Suppressor macrophage (primary cell): Measurements from ENCODE around the gene VASN.
"Not testable (repeated sequence)": the region's sequence is repeated elsewhere in the genome, so short reads cannot be mapped to it uniquely, and the experiment has no call there.

Source experiments
- DNase-seq, 4 experiments: peaks; one replicate each; pipeline ENCODE4 v3.0.0-alpha.2; 2020 to 2022

VASN gene

DNA sequence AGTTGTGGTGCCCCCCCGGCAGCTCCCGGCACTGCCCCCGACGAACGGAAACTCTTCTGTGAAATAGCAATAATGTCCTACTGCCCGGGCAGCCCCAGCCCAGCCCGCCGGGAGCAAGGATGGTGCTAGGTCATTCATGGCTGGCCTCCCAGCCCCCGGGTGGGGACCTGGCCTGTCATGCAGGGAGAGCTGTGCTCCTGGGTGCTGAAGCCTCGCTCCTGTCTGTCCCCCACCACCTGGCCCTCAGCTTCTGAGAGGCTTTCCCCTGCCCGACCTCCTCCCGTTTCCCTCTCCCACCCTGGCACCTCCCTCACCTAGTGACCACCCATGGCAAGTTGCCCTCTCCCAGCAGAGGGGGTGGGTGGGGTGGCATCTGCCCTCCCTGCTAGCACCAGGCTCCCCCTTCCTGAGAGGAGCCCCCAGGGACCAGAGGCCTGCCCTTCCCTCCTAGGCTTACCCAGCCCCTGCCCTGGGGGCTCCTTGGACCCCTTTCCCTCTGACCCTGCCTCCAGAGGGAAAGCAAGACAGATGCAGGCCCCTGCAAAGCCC is 34.0 kb upstream of the VASN start:
- DNase-seq: no peak

- no peak for DNase-seq
Measured at GRCh38 chr16:4338125-4338582, 33.5 kb upstream of the VASN start.

DNA sequence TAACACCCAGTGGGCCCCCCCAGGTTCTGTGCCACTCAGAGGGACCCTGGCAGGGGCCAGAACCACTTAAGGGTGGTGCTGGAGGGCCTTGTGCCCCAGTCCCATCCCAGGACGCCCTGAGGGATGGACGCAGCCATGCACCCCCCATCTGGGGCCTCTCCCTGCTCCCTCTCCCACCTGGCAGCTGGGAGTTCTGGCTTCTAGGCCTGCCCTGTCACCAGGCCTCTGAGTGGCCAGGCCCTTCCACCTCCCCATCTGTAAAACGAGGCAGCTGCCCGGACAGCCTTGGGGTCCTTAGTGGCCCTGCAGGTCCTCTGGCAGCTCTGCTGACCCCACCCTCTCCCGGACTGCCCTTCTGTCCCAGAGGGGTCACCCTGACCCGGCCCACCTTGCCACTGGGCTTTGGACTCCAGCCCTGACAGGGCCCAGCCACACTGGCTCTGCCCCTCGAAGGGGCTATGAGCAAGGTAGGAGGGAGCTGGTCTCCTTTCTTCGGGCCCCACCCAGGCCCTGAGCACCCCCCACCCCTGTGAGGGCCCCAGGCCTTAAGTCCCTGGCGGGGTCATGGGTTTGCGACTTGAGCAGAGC is 32.8 kb upstream of the VASN start:
- DNase-seq: no peak

- DNase-seq: no peak
Measured at GRCh38 chr16:4339455-4339854, 32.2 kb upstream of the VASN start.

GRCh38 chr16:4339909-4340308 is 31.7 kb upstream of the VASN start:
- DNase-seq: no peak

GRCh38 chr16:4340443-4340842 is 31.2 kb upstream of the VASN start:
- no peak for DNase-seq

DNA sequence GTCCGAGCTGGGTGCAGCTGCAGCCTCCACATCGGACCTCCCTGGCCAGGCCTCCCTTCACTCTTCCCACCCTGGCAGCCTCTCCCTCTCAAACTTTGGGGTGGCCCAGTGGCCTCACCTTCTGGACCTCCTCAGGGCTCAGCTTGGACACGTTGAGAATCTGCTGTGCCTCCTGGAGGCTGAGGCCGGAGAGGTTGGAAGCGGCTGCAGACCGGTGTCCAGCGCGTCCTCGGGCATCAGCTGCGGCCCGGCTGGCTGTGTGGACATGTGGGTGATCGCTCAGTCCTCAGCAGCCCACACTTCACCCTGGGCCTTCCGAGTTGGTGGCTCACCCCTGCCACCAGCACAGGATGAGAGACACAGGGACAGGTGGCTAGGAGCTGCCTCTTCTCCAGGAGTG is 30.4 kb upstream of the VASN start:
- DNase-seq: no peak

DNA sequence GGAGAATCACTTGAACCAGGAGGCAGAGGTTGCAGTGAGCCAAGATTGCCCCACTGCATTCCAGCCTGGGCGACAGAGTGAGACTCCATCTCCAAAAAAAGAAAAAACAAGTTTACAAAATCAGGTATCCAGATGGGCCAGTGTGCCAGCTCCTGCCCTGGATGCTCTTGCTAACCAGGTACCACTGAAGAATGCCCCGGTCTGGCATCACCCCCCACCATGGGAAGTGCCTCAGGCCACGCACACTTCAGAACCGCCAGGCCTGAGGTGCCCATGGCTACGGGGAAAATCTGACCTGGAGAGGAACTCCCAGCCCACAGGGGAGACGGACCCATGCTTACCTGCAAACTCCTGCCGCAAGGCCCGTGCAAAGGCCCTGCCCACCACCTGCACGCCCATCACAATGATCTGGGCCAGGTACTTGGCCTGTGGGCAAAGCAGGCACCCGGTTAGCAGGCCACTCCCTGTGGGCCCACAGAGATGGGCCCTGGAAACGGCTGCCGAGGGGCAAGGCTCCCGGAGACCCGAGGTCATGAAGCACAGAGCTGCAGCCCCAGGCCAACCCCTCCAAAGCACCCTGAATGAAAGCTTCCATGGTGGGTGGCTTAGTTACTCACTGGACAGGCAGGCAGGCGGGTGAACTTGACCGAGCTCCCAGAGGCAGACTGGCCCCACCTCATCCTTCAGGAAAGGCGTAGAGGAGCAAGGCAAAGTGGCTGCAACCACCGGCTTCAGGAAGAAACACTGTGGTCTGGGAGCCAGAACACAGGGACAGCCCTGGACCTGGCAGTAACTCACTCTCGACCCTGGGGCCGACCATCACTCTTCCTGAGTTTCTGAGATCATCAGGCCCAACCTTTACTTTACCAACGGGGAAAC is 28.5 kb upstream of the VASN start:
- DNase-seq: no peak

GRCh38 chr16:4344300-4344982 is 27.2 kb upstream of the VASN start:
- not testable (repeated sequence) for DNase-seq

- no peak for DNase-seq
Measured at GRCh38 chr16:4344983-4345835, 26.4 kb upstream of the VASN start.

GRCh38 chr16:4345836-4346781 is 25.5 kb upstream of the VASN start:
- peak in 3 of 4 experiments; percentile 44 to 50 (median 46) for DNase-seq

GRCh38 chr16:4347010-4347409 is 24.6 kb upstream of the VASN start:
- DNase-seq: peak; percentile 39 to 74 (median 66)

DNA sequence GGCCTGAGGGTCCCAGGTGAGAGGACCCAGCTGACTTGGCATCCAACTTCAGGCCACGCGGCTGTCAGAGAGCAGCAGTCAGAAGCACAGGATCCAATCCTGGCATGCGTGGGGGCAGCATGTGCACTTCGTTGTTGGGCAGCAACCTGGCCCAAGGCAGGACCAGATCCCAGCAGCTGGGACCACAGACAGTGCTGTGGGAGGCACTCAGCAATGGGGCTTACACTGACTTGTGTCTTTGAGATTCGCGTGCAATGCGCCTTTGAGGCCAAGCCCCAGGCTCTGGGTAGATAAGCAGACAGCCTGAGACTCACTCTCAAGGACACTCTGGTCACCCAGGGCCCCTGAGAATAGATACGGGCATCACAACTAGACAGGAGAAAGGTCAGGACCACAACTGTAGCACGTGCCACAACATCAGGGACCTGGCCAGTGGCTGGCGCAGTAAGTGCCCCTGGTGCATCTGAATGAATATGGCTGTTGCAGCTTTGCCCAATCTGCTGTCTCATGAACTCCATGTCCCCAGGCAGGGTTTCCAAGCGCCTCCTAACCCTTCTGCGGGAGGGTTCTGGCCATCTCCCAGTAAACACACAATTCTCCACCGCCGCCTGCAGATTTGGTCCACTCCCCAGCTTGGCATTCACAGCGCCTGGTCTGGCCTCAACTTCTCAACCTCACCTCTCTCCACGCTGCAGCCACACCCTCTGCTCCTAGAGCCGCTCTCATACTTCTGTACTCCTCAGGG is 23.7 kb upstream of the VASN start:
- DNase-seq: no peak

DNA sequence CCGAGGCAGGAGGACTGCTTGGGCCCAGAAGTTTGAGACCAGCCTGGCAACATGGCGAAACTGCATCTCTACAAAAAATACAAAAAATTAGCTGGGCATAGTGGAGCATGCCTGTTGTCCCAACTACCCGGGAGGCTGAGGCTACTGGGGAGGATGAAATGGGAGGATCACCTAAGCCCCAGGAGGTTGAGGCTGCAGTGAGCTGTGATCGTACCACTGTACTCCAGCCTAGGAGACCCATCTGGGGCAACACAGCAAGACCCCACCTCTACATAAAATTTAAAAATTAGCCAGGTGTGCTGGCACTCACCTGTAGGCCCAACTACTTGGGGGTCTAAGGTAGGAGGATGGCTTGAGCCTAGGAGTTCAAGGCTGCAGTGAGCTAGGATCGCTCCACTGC is 22.3 kb upstream of the VASN start:
- DNase-seq: no peak

DNA sequence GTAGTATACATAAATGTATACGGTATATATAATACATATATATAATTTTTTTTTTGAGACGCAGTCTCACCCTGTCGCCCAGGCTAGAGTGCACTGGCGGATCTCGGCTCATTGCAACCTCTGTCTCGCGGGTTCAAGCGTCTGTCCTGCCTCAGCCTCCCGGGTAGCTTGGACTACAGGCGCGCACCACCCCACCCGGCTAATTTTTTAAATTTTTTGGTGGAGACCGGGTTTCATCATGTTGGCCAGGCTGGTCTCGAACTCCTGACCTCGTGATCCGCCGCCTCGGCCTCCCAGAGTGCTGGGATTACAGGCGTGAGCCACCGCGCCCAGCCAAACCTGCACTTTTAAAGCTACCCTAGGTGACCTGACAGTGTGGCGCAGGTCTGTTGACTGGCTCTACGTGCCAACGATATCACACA is 21.3 kb upstream of the VASN start:
- DNase-seq: no peak

GRCh38 chr16:4350787-4351659 is 20.6 kb upstream of the VASN start, which contains the start of gene PAM16:
Gene PAM16, minus strand, starts transcription at chr16:4351321. Its CDS starts 87 bp downstream, at chr16:4351234.
- DNase-seq: peak; percentile 98 to 99 (median 99)

- DNase-seq: no peak
Measured at GRCh38 chr16:4351880-4352279, 19.8 kb upstream of the VASN start.

DNA sequence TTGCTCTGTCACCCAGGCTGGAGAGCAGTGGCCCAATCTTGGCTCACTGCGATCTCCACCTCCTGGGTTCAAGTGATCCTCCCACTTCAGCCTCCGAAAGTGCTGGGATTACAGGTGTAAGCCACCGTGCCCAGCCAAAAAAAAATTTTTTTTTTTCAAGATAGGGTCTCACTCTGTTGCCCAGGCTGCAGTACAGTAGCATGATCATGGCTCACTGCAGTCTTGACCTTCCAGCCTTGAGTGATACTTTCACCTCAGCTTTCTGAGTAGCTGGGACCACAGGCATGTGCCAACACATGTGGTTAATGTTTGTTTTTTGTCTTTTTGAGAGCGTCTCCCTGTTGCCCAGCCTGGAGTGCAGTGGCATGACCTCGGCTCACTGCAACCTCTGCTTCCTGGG is 18.8 kb upstream of the VASN start:
- no peak for DNase-seq

DNA sequence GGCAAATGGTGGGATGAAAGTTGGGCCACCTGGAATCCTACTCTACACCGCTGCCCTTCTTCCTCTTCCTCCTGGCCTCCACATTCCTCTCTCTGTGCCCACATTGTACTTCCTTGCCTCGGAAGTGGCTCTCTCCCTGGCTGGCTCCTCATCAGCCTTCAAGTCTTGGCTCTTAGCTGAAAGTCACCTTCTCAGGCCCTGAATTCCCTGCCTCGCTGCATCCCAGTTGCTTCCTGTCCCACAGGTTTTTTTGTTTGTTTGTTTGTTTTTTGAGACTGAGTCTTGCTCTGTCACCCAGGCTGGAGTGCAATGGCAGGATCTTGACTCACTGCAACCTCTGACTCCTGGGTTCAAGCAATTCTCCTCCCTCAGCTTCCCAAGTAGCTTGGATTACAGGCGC is 18.0 kb upstream of the VASN start:
- DNase-seq: no peak
